ENCODE measurements around the gene C16orf82.
"Not testable (repeated sequence)": the region's sequence is repeated elsewhere in the genome, so short reads cannot be mapped to it uniquely, and the experiment has no call there.

Gene C16orf82

GRCh38 chr16:27086031-27086430 is 19.3 kb downstream of the C16orf82 start:
- not testable (repeated sequence) for H3K27ac ChIP-seq (ENCODE audit: low read depth, low read length, severe bottlenecking); H3K4me3 ChIP-seq (ENCODE audit: extremely low read depth, insufficient read depth, low read length, poor library complexity, severe bottlenecking); H3K36me3 ChIP-seq (ENCODE audit: control insufficient read depth, insufficient read depth, low read length); H3K9me3 ChIP-seq (ENCODE audit: control insufficient read depth, low read length); H3K4me1 ChIP-seq (ENCODE audit: control insufficient read depth, insufficient read depth, low read length, poor library complexity, severe bottlenecking)
- WGBS, 2 experiments (ENCODE audit: insufficient coverage in 2 of 2), result 94% methylated on average over 7 of the region's 9 CpGs; no CpG with 5 or more reads in 1 of the 2 experiments

- no peak overlapping the region for H3K27ac ChIP-seq (ENCODE audit: low read depth, low read length, severe bottlenecking)
- H3K4me3 ChIP-seq (ENCODE audit: extremely low read depth, insufficient read depth, low read length, poor library complexity, severe bottlenecking), result no peak overlapping the region
- no peaks in the 10 kb centered on the region for H3K9me3 ChIP-seq (ENCODE audit: control insufficient read depth, low read length)
- H3K4me1 ChIP-seq (ENCODE audit: control insufficient read depth, insufficient read depth, low read length, poor library complexity, severe bottlenecking), result no peaks in the 10 kb centered on the region
- 80% methylated on average over 1 of the region's 5 CpGs; no CpG with 5 or more reads in 1 of the 2 experiments for WGBS, 2 experiments (ENCODE audit: insufficient coverage in 2 of 2)
- H3K36me3 ChIP-seq (ENCODE audit: control insufficient read depth, insufficient read depth, low read length), result no peaks in the 10 kb centered on the region
Measured at GRCh38 chr16:27088216-27088615, 21.5 kb downstream of the C16orf82 start.

- Histone ChIP-seq H3K27ac (ENCODE audit: low read depth, low read length, severe bottlenecking) (no peak overlapping the region), H3K36me3 (ENCODE audit: control insufficient read depth, insufficient read depth, low read length) (no peaks in the 10 kb centered on the region), H3K9me3 (ENCODE audit: control insufficient read depth, low read length) (no peaks in the 10 kb centered on the region), H3K4me3 (ENCODE audit: extremely low read depth, insufficient read depth, low read length, poor library complexity, severe bottlenecking) (no peak overlapping the region), H3K4me1 (ENCODE audit: control insufficient read depth, insufficient read depth, low read length, poor library complexity, severe bottlenecking) (no peaks in the 10 kb centered on the region)
- 69 to 88% methylated on average over 1 to 2 of the region's 2 CpGs for WGBS, 2 experiments (ENCODE audit: insufficient coverage in 2 of 2)
Measured at GRCh38 chr16:27096375-27096774, 29.6 kb downstream of the C16orf82 start.

GRCh38 chr16:27097800-27098230 is 31.1 kb downstream of the C16orf82 start:
- Histone ChIP-seq H3K9me3 (ENCODE audit: control insufficient read depth, low read length) (no peaks in the 10 kb centered on the region), H3K27ac (ENCODE audit: low read depth, low read length, severe bottlenecking) (no peak overlapping the region), H3K4me1 (ENCODE audit: control insufficient read depth, insufficient read depth, low read length, poor library complexity, severe bottlenecking) (no peaks in the 10 kb centered on the region), H3K4me3 (ENCODE audit: extremely low read depth, insufficient read depth, low read length, poor library complexity, severe bottlenecking) (no peak overlapping the region), H3K36me3 (ENCODE audit: control insufficient read depth, insufficient read depth, low read length) (no peaks in the 10 kb centered on the region)
- WGBS, 2 experiments (ENCODE audit: insufficient coverage in 2 of 2), result 96 to 100% methylated on average over 1 to 5 of the region's 6 CpGs

GRCh38 chr16:27098366-27099049 is 31.8 kb downstream of the C16orf82 start:
- Histone ChIP-seq H3K9me3 (ENCODE audit: control insufficient read depth, low read length) (no peaks in the 10 kb centered on the region), H3K4me1 (ENCODE audit: control insufficient read depth, insufficient read depth, low read length, poor library complexity, severe bottlenecking) (no peaks in the 10 kb centered on the region), H3K4me3 (ENCODE audit: extremely low read depth, insufficient read depth, low read length, poor library complexity, severe bottlenecking) (no peak overlapping the region), H3K36me3 (ENCODE audit: control insufficient read depth, insufficient read depth, low read length) (no peaks in the 10 kb centered on the region), H3K27ac (ENCODE audit: low read depth, low read length, severe bottlenecking) (no peak overlapping the region)
- whole genome bisulfite sequencing, 2 experiments (ENCODE audit: insufficient coverage in 2 of 2), result 75 to 100% methylated on average over 1 to 2 of the region's 3 CpGs

GRCh38 chr16:27102701-27103575 is 36.2 kb downstream of the C16orf82 start:
- Histone ChIP-seq H3K36me3 (ENCODE audit: control insufficient read depth, insufficient read depth, low read length) (no peaks in the 10 kb centered on the region), H3K4me3 (ENCODE audit: extremely low read depth, insufficient read depth, low read length, poor library complexity, severe bottlenecking) (no peak overlapping the region), H3K9me3 (ENCODE audit: control insufficient read depth, low read length) (no peaks in the 10 kb centered on the region), H3K4me1 (ENCODE audit: control insufficient read depth, insufficient read depth, low read length, poor library complexity, severe bottlenecking) (no peaks in the 10 kb centered on the region), H3K27ac (ENCODE audit: low read depth, low read length, severe bottlenecking) (no peak overlapping the region)
- 88 to 90% methylated on average over 9 to 10 of the region's 11 CpGs for WGBS, 2 experiments (ENCODE audit: insufficient coverage in 2 of 2)

GRCh38 chr16:27103954-27104353 is 37.2 kb downstream of the C16orf82 start:
- Histone ChIP-seq H3K36me3 (ENCODE audit: control insufficient read depth, insufficient read depth, low read length) (no peaks in the 10 kb centered on the region), H3K27ac (ENCODE audit: low read depth, low read length, severe bottlenecking) (no peak overlapping the region), H3K4me1 (ENCODE audit: control insufficient read depth, insufficient read depth, low read length, poor library complexity, severe bottlenecking) (no peaks in the 10 kb centered on the region), H3K4me3 (ENCODE audit: extremely low read depth, insufficient read depth, low read length, poor library complexity, severe bottlenecking) (no peak overlapping the region), H3K9me3 (ENCODE audit: control insufficient read depth, low read length) (no peaks in the 10 kb centered on the region)
- WGBS, 2 experiments (ENCODE audit: insufficient coverage in 2 of 2), result 89 to 100% methylated on average over 1 of the region's 1 CpG

- Histone ChIP-seq H3K36me3 (ENCODE audit: control insufficient read depth, insufficient read depth, low read length) (no peaks in the 10 kb centered on the region), H3K4me3 (ENCODE audit: extremely low read depth, insufficient read depth, low read length, poor library complexity, severe bottlenecking) (no peak overlapping the region), H3K9me3 (ENCODE audit: control insufficient read depth, low read length) (no peaks in the 10 kb centered on the region), H3K27ac (ENCODE audit: low read depth, low read length, severe bottlenecking) (no peak overlapping the region), H3K4me1 (ENCODE audit: control insufficient read depth, insufficient read depth, low read length, poor library complexity, severe bottlenecking) (no peaks in the 10 kb centered on the region)
- 100% methylated on average over 3 to 5 of the region's 6 CpGs for WGBS, 2 experiments (ENCODE audit: insufficient coverage in 2 of 2)
Measured at GRCh38 chr16:27106305-27106704, 39.6 kb downstream of the C16orf82 start.

GRCh38 chr16:27107185-27107592 is 40.5 kb downstream of the C16orf82 start:
- Histone ChIP-seq H3K4me1 (ENCODE audit: control insufficient read depth, insufficient read depth, low read length, poor library complexity, severe bottlenecking) (no peaks in the 10 kb centered on the region), H3K36me3 (ENCODE audit: control insufficient read depth, insufficient read depth, low read length) (no peaks in the 10 kb centered on the region), H3K4me3 (ENCODE audit: extremely low read depth, insufficient read depth, low read length, poor library complexity, severe bottlenecking) (no peak overlapping the region), H3K9me3 (ENCODE audit: control insufficient read depth, low read length) (no peaks in the 10 kb centered on the region), H3K27ac (ENCODE audit: low read depth, low read length, severe bottlenecking) (no peak overlapping the region)
- 50 to 100% methylated on average over 2 to 3 of the region's 7 CpGs for WGBS, 2 experiments (ENCODE audit: insufficient coverage in 2 of 2)

- Histone ChIP-seq H3K4me3 (ENCODE audit: extremely low read depth, insufficient read depth, low read length, poor library complexity, severe bottlenecking) (no peak overlapping the region), H3K4me1 (ENCODE audit: control insufficient read depth, insufficient read depth, low read length, poor library complexity, severe bottlenecking) (no peaks in the 10 kb centered on the region), H3K36me3 (ENCODE audit: control insufficient read depth, insufficient read depth, low read length) (no peaks in the 10 kb centered on the region), H3K9me3 (ENCODE audit: control insufficient read depth, low read length) (no peaks in the 10 kb centered on the region), H3K27ac (ENCODE audit: low read depth, low read length, severe bottlenecking) (no peak overlapping the region)
- WGBS, 2 experiments (ENCODE audit: insufficient coverage in 2 of 2), result 83 to 88% methylated on average over 3 to 11 of the region's 13 CpGs
Measured at GRCh38 chr16:27108051-27108770, 41.5 kb downstream of the C16orf82 start.
